ENCODE results near the gene UBL4B.

DNA sequence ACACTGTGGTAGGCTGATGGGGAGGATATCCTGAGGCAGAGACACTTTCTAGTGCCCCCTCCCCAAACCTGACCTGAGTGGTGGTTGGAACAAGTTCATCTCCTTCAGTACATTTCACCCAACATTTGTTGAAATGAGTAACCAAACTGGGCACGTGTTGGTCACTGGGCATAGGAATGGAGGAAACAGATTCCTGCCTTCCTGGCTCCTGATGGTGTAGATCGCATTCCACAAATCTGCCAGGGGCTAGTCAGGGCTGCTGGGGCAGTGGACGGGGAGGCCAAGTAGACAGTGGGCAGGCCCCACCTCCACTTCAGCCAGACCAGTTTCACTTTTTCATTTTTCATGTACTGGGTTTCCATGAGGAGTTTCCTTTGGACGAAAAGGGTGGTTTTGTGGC is 25.3 kb upstream of the UBL4B start:
- no peak for TF ChIP-seq CTCF (conservative IDR thresholded peaks at IDR 0.05; ENCODE audit: low read depth in 2 of 2)
- no peak for TF ChIP-seq EZH2 (IDR thresholded peaks at IDR 0.05; ENCODE audit: low read depth, unreplicated experiment)
- TF ChIP-seq REST (IDR thresholded peaks at IDR 0.05; ENCODE audit: unreplicated experiment) = no peak
- TF ChIP-seq POLR2AphosphoS5 (IDR thresholded peaks at IDR 0.05; ENCODE audit: low read depth) = no peak
- no peak for TF ChIP-seq CREB1 (CRISPR knock-in tag; IDR thresholded peaks at IDR 0.05; ENCODE audit: low read depth)
- TF ChIP-seq STAT1 (IDR thresholded peaks at IDR 0.05; ENCODE audit: unreplicated experiment) = no peak
- no peak for TF ChIP-seq EZH2phosphoT487 (IDR thresholded peaks at IDR 0.05; ENCODE audit: unreplicated experiment)
- no peak for TF ChIP-seq ETS1 (IDR thresholded peaks at IDR 0.05)
- no peak for TF ChIP-seq JUNB (IDR thresholded peaks at IDR 0.05; ENCODE audit: unreplicated experiment)
- TF ChIP-seq ZNF331 (CRISPR knock-in tag; IDR thresholded peaks at IDR 0.05; ENCODE audit: low read depth) = no peak
- TF ChIP-seq ZNF114 (CRISPR knock-in tag; IDR thresholded peaks at IDR 0.05) = no peak
- no peak for TF ChIP-seq ZNF462 (CRISPR knock-in tag; IDR thresholded peaks at IDR 0.05)
